ENCODE data around the gene MYLK2. TPM values are rescaled to one million over a fixed set of nuclear protein-coding genes. Genes with fewer than 3 reads are reported as not detected.

The MYLK2 gene
- total and polyA plus RNA-seq, 10 of the 15 experiments (the other 5 are each of a cell fraction or from before 2014, with no cell fraction given), result 0.04 to 0.67 (median 0.18) TPM; not detected in 1

- TF ChIP-seq, protein P1, sequence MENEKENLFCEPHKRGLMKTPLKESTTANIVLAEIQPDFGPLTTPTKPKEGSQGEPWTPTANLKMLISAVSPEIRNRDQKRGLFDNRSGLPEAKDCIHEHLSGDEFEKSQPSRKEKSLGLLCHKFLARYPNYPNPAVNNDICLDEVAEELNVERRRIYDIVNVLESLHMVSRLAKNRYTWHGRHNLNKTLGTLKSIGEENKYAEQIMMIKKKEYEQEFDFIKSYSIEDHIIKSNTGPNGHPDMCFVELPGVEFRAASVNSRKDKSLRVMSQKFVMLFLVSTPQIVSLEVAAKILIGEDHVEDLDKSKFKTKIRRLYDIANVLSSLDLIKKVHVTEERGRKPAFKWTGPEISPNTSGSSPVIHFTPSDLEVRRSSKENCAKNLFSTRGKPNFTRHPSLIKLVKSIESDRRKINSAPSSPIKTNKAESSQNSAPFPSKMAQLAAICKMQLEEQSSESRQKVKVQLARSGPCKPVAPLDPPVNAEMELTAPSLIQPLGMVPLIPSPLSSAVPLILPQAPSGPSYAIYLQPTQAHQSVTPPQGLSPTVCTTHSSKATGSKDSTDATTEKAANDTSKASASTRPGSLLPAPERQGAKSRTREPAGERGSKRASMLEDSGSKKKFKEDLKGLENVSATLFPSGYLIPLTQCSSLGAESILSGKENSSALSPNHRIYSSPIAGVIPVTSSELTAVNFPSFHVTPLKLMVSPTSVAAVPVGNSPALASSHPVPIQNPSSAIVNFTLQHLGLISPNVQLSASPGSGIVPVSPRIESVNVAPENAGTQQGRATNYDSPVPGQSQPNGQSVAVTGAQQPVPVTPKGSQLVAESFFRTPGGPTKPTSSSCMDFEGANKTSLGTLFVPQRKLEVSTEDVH (IDR thresholded peaks at IDR 0.05; ENCODE audit: low read depth, partially characterized antibody), result no peak
- TF ChIP-seq USF1 (IDR thresholded peaks at IDR 0.05; ENCODE audit: borderline replicate concordance, extremely low read length, insufficient read depth, low read depth, low read length), result no peak
- TF ChIP-seq KAT2A (conservative IDR thresholded peaks at IDR 0.05; ENCODE audit: control insufficient read depth, low read depth, low read length), result no peak
- peak; percentile 76 for TF ChIP-seq NR2F1 (conservative IDR thresholded peaks at IDR 0.05)
- no peak for TF ChIP-seq IRF4 (IDR thresholded peaks at IDR 0.05; ENCODE audit: low read depth, low read length)
- TF ChIP-seq, protein P2, sequence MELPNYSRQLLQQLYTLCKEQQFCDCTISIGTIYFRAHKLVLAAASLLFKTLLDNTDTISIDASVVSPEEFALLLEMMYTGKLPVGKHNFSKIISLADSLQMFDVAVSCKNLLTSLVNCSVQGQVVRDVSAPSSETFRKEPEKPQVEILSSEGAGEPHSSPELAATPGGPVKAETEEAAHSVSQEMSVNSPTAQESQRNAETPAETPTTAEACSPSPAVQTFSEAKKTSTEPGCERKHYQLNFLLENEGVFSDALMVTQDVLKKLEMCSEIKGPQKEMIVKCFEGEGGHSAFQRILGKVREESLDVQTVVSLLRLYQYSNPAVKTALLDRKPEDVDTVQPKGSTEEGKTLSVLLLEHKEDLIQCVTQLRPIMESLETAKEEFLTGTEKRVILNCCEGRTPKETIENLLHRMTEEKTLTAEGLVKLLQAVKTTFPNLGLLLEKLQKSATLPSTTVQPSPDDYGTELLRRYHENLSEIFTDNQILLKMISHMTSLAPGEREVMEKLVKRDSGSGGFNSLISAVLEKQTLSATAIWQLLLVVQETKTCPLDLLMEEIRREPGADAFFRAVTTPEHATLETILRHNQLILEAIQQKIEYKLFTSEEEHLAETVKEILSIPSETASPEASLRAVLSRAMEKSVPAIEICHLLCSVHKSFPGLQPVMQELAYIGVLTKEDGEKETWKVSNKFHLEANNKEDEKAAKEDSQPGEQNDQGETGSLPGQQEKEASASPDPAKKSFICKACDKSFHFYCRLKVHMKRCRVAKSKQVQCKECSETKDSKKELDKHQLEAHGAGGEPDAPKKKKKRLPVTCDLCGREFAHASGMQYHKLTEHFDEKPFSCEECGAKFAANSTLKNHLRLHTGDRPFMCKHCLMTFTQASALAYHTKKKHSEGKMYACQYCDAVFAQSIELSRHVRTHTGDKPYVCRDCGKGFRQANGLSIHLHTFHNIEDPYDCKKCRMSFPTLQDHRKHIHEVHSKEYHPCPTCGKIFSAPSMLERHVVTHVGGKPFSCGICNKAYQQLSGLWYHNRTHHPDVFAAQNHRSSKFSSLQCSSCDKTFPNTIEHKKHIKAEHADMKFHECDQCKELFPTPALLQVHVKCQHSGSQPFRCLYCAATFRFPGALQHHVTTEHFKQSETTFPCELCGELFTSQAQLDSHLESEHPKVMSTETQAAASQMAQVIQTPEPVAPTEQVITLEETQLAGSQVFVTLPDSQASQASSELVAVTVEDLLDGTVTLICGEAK (IDR thresholded peaks at IDR 0.05; ENCODE audit: borderline replicate concordance), result peak; percentile 40; the same call in 1 of the 2 replicates
- no peak for TF ChIP-seq TBL1XR1 (IDR thresholded peaks at IDR 0.05; ENCODE audit: low read depth, low read length)
- TF ChIP-seq EED (IDR thresholded peaks at IDR 0.05; ENCODE audit: low read depth), result no peak
- TF ChIP-seq ESRRA (IDR thresholded peaks at IDR 0.05; ENCODE audit: low read length), result no peak
- TF ChIP-seq HCFC1 (IDR thresholded peaks at IDR 0.05; ENCODE audit: low read length), result no peak
- TF ChIP-seq, protein P3, sequence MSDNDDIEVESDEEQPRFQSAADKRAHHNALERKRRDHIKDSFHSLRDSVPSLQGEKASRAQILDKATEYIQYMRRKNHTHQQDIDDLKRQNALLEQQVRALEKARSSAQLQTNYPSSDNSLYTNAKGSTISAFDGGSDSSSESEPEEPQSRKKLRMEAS (IDR thresholded peaks at IDR 0.05; ENCODE audit: low read depth, low read length), result no peak
- no peak for TF ChIP-seq FOXM1 (IDR thresholded peaks at IDR 0.05; ENCODE audit: low read depth, low read length)
- no peak for TF ChIP-seq MYC (IDR thresholded peaks at IDR 0.05; ENCODE audit: insufficient read depth, insufficient read length, insufficient replicate concordance, low read length, severe bottlenecking)
- no peak for TF ChIP-seq SP1 (IDR thresholded peaks at IDR 0.05; ENCODE audit: low read depth, low read length)
- TF ChIP-seq, protein P4, sequence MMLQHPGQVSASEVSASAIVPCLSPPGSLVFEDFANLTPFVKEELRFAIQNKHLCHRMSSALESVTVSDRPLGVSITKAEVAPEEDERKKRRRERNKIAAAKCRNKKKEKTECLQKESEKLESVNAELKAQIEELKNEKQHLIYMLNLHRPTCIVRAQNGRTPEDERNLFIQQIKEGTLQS (IDR thresholded peaks at IDR 0.05; ENCODE audit: borderline replicate concordance, extremely low read depth, low read depth, low read length), result no peak
- TF ChIP-seq NBN (IDR thresholded peaks at IDR 0.05), result 0 out of 2 replicates have a peak, but pooled peaks have one; percentile 26
- TF ChIP-seq, protein P5, sequence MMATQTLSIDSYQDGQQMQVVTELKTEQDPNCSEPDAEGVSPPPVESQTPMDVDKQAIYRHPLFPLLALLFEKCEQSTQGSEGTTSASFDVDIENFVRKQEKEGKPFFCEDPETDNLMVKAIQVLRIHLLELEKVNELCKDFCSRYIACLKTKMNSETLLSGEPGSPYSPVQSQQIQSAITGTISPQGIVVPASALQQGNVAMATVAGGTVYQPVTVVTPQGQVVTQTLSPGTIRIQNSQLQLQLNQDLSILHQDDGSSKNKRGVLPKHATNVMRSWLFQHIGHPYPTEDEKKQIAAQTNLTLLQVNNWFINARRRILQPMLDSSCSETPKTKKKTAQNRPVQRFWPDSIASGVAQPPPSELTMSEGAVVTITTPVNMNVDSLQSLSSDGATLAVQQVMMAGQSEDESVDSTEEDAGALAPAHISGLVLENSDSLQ (IDR thresholded peaks at IDR 0.05), result peak; percentile 76
- TF ChIP-seq, protein P6, sequence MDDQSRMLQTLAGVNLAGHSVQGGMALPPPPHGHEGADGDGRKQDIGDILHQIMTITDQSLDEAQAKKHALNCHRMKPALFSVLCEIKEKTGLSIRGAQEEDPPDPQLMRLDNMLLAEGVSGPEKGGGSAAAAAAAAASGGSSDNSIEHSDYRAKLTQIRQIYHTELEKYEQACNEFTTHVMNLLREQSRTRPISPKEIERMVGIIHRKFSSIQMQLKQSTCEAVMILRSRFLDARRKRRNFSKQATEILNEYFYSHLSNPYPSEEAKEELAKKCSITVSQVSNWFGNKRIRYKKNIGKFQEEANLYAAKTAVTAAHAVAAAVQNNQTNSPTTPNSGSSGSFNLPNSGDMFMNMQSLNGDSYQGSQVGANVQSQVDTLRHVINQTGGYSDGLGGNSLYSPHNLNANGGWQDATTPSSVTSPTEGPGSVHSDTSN (IDR thresholded peaks at IDR 0.05; ENCODE audit: insufficient replicate concordance, low read depth, low read length), result no peak
Measured at GRCh38 chr20:31869942-31870725, 51.0 kb downstream of the MYLK2 start, which contains the start of the genes DUSP15 and TTLL9 (continued).

Data from GM12878 (cell line).